ENCODE data around the gene GABBR2.

Gene GABBR2

GRCh38 chr9:98427491-98427890 lies 281.2 kb downstream of the GABBR2 start:
- DNase-seq = no peak

- no peak for DNase-seq
Observed at GRCh38 chr9:98425079-98425478, 283.7 kb downstream of the GABBR2 start.

GRCh38 chr9:98419260-98419603 lies 289.5 kb downstream of the GABBR2 start:
- DNase-seq = no peak

GRCh38 chr9:98418578-98419259 lies 290.0 kb downstream of the GABBR2 start:
- no peak for DNase-seq

- no peak for DNase-seq
Observed at GRCh38 chr9:98416294-98417248, 292.2 kb downstream of the GABBR2 start.

GRCh38 chr9:98415782-98416181 lies 293.0 kb downstream of the GABBR2 start:
- no peak for DNase-seq

- no peak for DNase-seq
Observed at GRCh38 chr9:98413084-98413483, 295.7 kb downstream of the GABBR2 start.

- DNase-seq = no peak
Observed at GRCh38 chr9:98412101-98412842, 296.5 kb downstream of the GABBR2 start.

GRCh38 chr9:98410185-98410697 lies 298.5 kb downstream of the GABBR2 start:
- no peak for DNase-seq

GRCh38 chr9:98409719-98410118 lies 299.0 kb downstream of the GABBR2 start:
- no peak for DNase-seq

- DNase-seq = no peak
Observed at GRCh38 chr9:98406469-98406868, 302.3 kb downstream of the GABBR2 start.

- no peak for DNase-seq
Observed at GRCh38 chr9:98404237-98404636, 304.5 kb downstream of the GABBR2 start.

GRCh38 chr9:98403715-98404114 lies 305.0 kb downstream of the GABBR2 start:
- no peak for DNase-seq

- DNase-seq = no peak
Observed at GRCh38 chr9:98402019-98402840, 306.5 kb downstream of the GABBR2 start.

- DNase-seq = peak in 1 of 2 experiments; percentile 6
Observed at GRCh38 chr9:98401140-98402018, 307.4 kb downstream of the GABBR2 start.

GRCh38 chr9:98399950-98400683 lies 308.6 kb downstream of the GABBR2 start:
- no peak for DNase-seq

- no peak for DNase-seq
Observed at GRCh38 chr9:98396656-98397055, 312.1 kb downstream of the GABBR2 start.

GRCh38 chr9:98396236-98396635 lies 312.5 kb downstream of the GABBR2 start:
- DNase-seq = no peak

- DNase-seq = no peak
Observed at GRCh38 chr9:98391867-98392266, 316.9 kb downstream of the GABBR2 start.

GRCh38 chr9:98391406-98391805 lies 317.3 kb downstream of the GABBR2 start:
- DNase-seq = no peak

GRCh38 chr9:98385751-98386150 lies 323.0 kb downstream of the GABBR2 start:
- DNase-seq = no peak

All from NCI-H446 (cell line).